Progenitor cell of endocrine pancreas (in vitro differentiated cells): Measurements from ENCODE around the gene BCAM. TPM values are rescaled to one million over a fixed set of nuclear protein-coding genes. Genes with fewer than 3 reads are reported as not detected.

ENCODE experiments used
- DNase-seq: peaks from one replicate; pipeline ENCODE4 v3.0.0; 2021; ENCODE audit warnings: low spot score; ENCODE audit not compliant: unreplicated experiment
- H3K27ac Mint-ChIP-seq: 2 replicates; pipeline ENCODE4 v1.8.0; 2021; ENCODE audit warnings: mild to moderate bottlenecking, moderate library complexity, mixed read lengths
- H3K27me3 Mint-ChIP-seq: 2 replicates; pipeline ENCODE4 v1.8.0; 2021; ENCODE audit warnings: mixed read lengths
- H3K36me3 Mint-ChIP-seq: 2 replicates; pipeline ENCODE4 v1.8.0; 2022; ENCODE audit warnings: mixed read lengths; ENCODE audit not compliant: insufficient read depth
- H3K4me1 Mint-ChIP-seq: 2 replicates; pipeline ENCODE4 v1.8.0; 2021; ENCODE audit warnings: low read depth, mixed read lengths
- H3K4me3 Mint-ChIP-seq: 2 replicates; pipeline ENCODE4 v1.8.0; 2021; ENCODE audit warnings: low read depth, mild to moderate bottlenecking, moderate library complexity, mixed read lengths
- H3K9me3 Mint-ChIP-seq: 2 replicates; pipeline ENCODE4 v1.8.0; 2021; ENCODE audit warnings: low read depth, mixed read lengths
- CTCF ChIP-seq: fragments of 200-600 bp; sonication (generic); IDR thresholded peaks from one replicate; pipeline ENCODE4 v1.5.0; 2021; ENCODE audit warnings: antibody characterized with exemption, mild to moderate bottlenecking; ENCODE audit not compliant: unreplicated experiment
- total RNA-seq: library from RNA; stranded (reverse); gene quantifications from 2 replicates; pipeline ENCODE4 v1.2.1, GENCODE V29; 2021

Gene BCAM
- total RNA-seq, 1 donor from 2014 or later, result 211 TPM

- TF ChIP-seq CTCF, result peak; percentile 95
Observed at GRCh38 chr19:44800461-44800860, 8.4 kb upstream of the BCAM start.

GRCh38 chr19:44803442-44804428, 5.2 kb upstream of the BCAM start:
- Mint-ChIP-seq H3K36me3 (peaks cover 2% of the 10 kb centered on the region), H3K27ac (no peak overlapping the region), H3K27me3 (no peaks in the 10 kb centered on the region), H3K4me3 (no peak overlapping the region), H3K9me3 (no peaks in the 10 kb centered on the region), H3K4me1 (peaks cover 10% of the 10 kb centered on the region)
- TF ChIP-seq CTCF, result no peak
- no peak for DNase-seq

More at GRCh38 chr19:44800461-44800860, 8.4 kb upstream of the BCAM start:
- DNase-seq, result peak; percentile 95
- no peaks in the 10 kb centered on the region for H3K27me3 Mint-ChIP-seq
- peaks cover 7% of the 10 kb centered on the region for H3K36me3 Mint-ChIP-seq
- peaks cover 16% of the 10 kb centered on the region for H3K4me1 Mint-ChIP-seq
- no peak overlapping the region for H3K4me3 Mint-ChIP-seq
- no peak overlapping the region for H3K27ac Mint-ChIP-seq
- H3K9me3 Mint-ChIP-seq, result no peaks in the 10 kb centered on the region

GRCh38 chr19:44806291-44806690, 2.6 kb upstream of the BCAM start:
- H3K27ac Mint-ChIP-seq, result no peak overlapping the region
- no peak overlapping the region for H3K4me3 Mint-ChIP-seq
- H3K9me3 Mint-ChIP-seq, result no peaks in the 10 kb centered on the region
- DNase-seq, result no peak
- no peak for TF ChIP-seq CTCF
- H3K36me3 Mint-ChIP-seq, result peaks cover 4% of the 10 kb centered on the region
- peaks cover 21% of the 10 kb centered on the region for H3K4me1 Mint-ChIP-seq
- no peaks in the 10 kb centered on the region for H3K27me3 Mint-ChIP-seq

GRCh38 chr19:44807162-44807561, 1.7 kb upstream of the BCAM start:
- no peak for DNase-seq
- no peaks in the 10 kb centered on the region for H3K9me3 Mint-ChIP-seq
- peaks cover 8% of the 10 kb centered on the region for H3K36me3 Mint-ChIP-seq
- H3K27me3 Mint-ChIP-seq, result no peaks in the 10 kb centered on the region
- TF ChIP-seq CTCF, result no peak
- H3K4me3 Mint-ChIP-seq, result no peak overlapping the region
- peaks cover 24% of the 10 kb centered on the region for H3K4me1 Mint-ChIP-seq
- peak overlapping the region; percentile 29 for H3K27ac Mint-ChIP-seq

- Mint-ChIP-seq H3K27ac (peak overlapping the region; percentile 98), H3K36me3 (peaks cover 10% of the 10 kb centered on the region), H3K4me3 (peak overlapping the region; percentile 75), H3K4me1 (peaks cover 24% of the 10 kb centered on the region), H3K27me3 (no peaks in the 10 kb centered on the region), H3K9me3 (no peaks in the 10 kb centered on the region)
- peak; percentile 67 for TF ChIP-seq CTCF
- peak; percentile 73 for DNase-seq
Observed at GRCh38 chr19:44807652-44808462, 1.0 kb upstream of the BCAM start.
